Loucy (cell line): Measurements from ENCODE around the gene DRD4.

ENCODE experiments used
- H2AFZ ChIP-seq: fragments of 200-600 bp; sonication (generic); 2 replicates; pipeline ENCODE4 v1.6.0; 2016; ENCODE audit warnings: antibody characterized with exemption, mild to moderate bottlenecking, low read length, moderate library complexity
- H3F3A ChIP-seq: fragments of 200-600 bp; 2 replicates; pipeline ENCODE4 v1.6.0; 2016; ENCODE audit warnings: antibody characterized with exemption, low read depth, mild to moderate bottlenecking
- H3K27me3 ChIP-seq: fragments of 200-600 bp; sonication (generic); 2 replicates; pipeline ENCODE4 v1.6.1; 2014; ENCODE audit warnings: low read length, mild to moderate bottlenecking; ENCODE audit not compliant: insufficient read depth, poor library complexity, severe bottlenecking
- H3K36me3 ChIP-seq: fragments of 200-600 bp; sonication (generic); 2 replicates; pipeline ENCODE4 v1.6.1; 2016; ENCODE audit warnings: low read length; ENCODE audit not compliant: insufficient read depth
- H3K4me1 ChIP-seq: fragments of 200-600 bp; sonication (generic); 2 replicates; pipeline ENCODE4 v1.5.1; 2014; ENCODE audit warnings: low read length, mild to moderate bottlenecking; ENCODE audit not compliant: insufficient read depth, poor library complexity, severe bottlenecking
- H3K4me2 ChIP-seq: fragments of 200-600 bp; sonication (generic); 2 replicates; pipeline ENCODE4 v1.6.0; 2014; ENCODE audit warnings: antibody characterized with exemption, low read length, low read depth, mild to moderate bottlenecking; ENCODE audit not compliant: poor library complexity, severe bottlenecking
- H3K4me3 ChIP-seq: fragments of 200-600 bp; sonication (generic); 2 replicates; pipeline ENCODE4 v1.5.1; 2014; ENCODE audit warnings: low read length, mild to moderate bottlenecking, mixed read lengths; ENCODE audit not compliant: poor library complexity, severe bottlenecking
- H3K79me2 ChIP-seq: fragments of 200-600 bp; sonication (generic); 2 replicates; pipeline ENCODE4 v1.6.1; 2014; ENCODE audit warnings: low read length; ENCODE audit not compliant: insufficient read depth
- H3K9ac ChIP-seq: fragments of 200-600 bp; sonication (generic); 2 replicates; pipeline ENCODE4 v1.6.0; 2014; ENCODE audit warnings: mild to moderate bottlenecking, low read depth, low read length, moderate library complexity; ENCODE audit not compliant: poor library complexity, severe bottlenecking
- H3K9me2 ChIP-seq: fragments of 200-600 bp; sonication (generic); replicated peaks from 2 replicates; pipeline ENCODE4 v1.6.1; 2016; ENCODE audit warnings: low read depth, low read length, mixed read lengths
- H3K9me3 ChIP-seq: fragments of 200-600 bp; sonication (generic); 2 replicates; pipeline ENCODE4 v1.6.1; 2014; ENCODE audit warnings: mild to moderate bottlenecking, antibody characterized with exemption, low read length, low read depth; ENCODE audit not compliant: insufficient read depth
- H4K20me1 ChIP-seq: fragments of 200-600 bp; sonication (generic); 2 replicates; pipeline ENCODE4 v1.6.0; 2014; ENCODE audit warnings: antibody characterized with exemption, low read length, mild to moderate bottlenecking; ENCODE audit not compliant: insufficient read depth, poor library complexity, severe bottlenecking
- EZH2phosphoT487 ChIP-seq: fragments of 200-600 bp; IDR thresholded peaks from 2 replicates; pipeline ENCODE4 v1.6.1; 2018; ENCODE audit warnings: antibody characterized with exemption, mild to moderate bottlenecking, moderate library complexity, borderline replicate concordance
- TF ChIP-seq, protein P1 (sequence below): fragments of 200-600 bp; sonication (generic); conservative IDR thresholded peaks from 2 replicates; pipeline ENCODE4 v1.5.1; 2014; ENCODE audit warnings: mild to moderate bottlenecking, antibody characterized with exemption, low read length

The DRD4 gene

DNA sequence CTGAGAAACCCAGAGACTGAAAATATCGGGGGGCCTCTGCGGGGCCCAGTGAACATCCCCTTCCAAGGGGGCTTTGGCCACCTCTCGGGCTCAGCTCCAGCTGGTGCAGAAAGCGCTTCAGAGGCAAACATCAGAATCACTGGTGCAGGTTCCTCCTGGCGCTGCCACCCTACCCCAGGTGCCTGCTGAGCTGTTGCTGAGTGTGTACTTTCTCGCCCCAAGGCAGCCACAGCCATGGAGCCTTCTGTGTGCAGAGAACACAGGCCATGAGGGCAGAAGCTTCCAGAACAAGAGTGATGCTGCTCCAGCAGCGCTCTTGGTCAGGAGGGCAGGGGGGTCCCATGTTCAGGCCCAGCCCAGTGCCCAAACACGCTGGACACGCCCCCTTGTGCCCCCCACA lies 6.3 kb downstream of the DRD4 start:
- H3K9me3 ChIP-seq, result no peaks in the 10 kb centered on the region
- H3K9me2 ChIP-seq, result no peaks in the 10 kb centered on the region
- no peaks in the 10 kb centered on the region for H3K4me1 ChIP-seq
- H3K4me2 ChIP-seq, result no peak overlapping the region
- peaks cover 6% of the 10 kb centered on the region; the same call in 1 of the 2 replicates for H3K36me3 ChIP-seq
- H3K9ac ChIP-seq, result no peak overlapping the region
- no peaks in the 10 kb centered on the region for H3K79me2 ChIP-seq
- H2AFZ ChIP-seq, result no peak overlapping the region
- TF ChIP-seq, protein P1, sequence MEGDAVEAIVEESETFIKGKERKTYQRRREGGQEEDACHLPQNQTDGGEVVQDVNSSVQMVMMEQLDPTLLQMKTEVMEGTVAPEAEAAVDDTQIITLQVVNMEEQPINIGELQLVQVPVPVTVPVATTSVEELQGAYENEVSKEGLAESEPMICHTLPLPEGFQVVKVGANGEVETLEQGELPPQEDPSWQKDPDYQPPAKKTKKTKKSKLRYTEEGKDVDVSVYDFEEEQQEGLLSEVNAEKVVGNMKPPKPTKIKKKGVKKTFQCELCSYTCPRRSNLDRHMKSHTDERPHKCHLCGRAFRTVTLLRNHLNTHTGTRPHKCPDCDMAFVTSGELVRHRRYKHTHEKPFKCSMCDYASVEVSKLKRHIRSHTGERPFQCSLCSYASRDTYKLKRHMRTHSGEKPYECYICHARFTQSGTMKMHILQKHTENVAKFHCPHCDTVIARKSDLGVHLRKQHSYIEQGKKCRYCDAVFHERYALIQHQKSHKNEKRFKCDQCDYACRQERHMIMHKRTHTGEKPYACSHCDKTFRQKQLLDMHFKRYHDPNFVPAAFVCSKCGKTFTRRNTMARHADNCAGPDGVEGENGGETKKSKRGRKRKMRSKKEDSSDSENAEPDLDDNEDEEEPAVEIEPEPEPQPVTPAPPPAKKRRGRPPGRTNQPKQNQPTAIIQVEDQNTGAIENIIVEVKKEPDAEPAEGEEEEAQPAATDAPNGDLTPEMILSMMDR, result no peak
- TF ChIP-seq EZH2phosphoT487, result no peak
- no peaks in the 10 kb centered on the region for H3K27me3 ChIP-seq
- H3K4me3 ChIP-seq, result no peak overlapping the region
- no peaks in the 10 kb centered on the region for H3F3A ChIP-seq
- no peaks in the 10 kb centered on the region for H4K20me1 ChIP-seq

DNA sequence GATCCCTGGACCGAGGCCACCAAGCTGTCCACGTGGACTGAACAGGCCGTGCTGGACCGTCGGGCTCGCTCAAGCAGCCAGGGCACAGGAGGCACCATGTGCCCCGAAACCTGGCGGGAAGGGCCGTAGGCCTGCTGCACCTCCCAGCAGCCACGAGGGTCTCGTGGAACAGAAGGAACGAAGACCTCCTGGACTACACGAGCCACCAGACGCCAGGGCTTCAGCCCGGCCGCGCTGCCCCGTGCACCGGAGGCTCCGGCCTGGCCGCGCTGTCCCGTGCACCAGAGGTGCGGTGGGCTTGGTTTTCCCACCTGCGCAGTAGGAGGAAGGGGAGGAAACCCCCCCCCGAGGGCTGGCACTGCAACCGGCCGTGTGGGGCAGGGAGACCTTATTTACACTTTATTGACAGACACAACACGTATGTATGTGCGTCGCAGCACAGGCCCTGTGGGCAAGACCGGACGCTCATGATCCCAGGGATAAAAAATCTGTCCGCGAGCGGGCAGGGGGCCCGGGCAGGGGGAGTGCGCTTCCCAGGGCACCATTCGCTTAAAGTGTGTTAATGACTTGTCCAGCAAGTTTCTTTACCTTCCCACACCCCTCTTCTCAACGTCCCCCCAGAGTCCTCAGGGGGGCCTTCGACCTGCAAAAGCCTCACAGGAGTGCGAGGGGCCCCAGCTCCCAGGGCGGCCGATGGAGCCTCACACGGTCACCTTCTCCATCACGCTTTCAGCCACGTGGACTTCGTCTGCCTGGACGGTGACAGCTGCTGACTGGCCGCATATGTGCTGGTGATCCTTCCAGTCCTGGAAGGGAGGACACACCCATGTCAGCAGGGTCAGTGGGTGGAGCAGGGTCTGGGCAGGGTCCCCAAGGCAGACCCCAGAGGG lies 7.0 kb downstream of the DRD4 start:
- Histone ChIP-seq H3K4me2 (no peak overlapping the region), H4K20me1 (no peaks in the 10 kb centered on the region), H3K9ac (no peak overlapping the region), H3K9me2 (no peaks in the 10 kb centered on the region), H3K36me3 (peaks cover 6% of the 10 kb centered on the region; the same call in 1 of the 2 replicates), H3F3A (no peaks in the 10 kb centered on the region), H3K27me3 (no peaks in the 10 kb centered on the region), H3K9me3 (no peaks in the 10 kb centered on the region), H3K4me1 (no peaks in the 10 kb centered on the region), H3K79me2 (no peaks in the 10 kb centered on the region), H2AFZ (no peak overlapping the region), H3K4me3 (no peak overlapping the region)
- TF ChIP-seq, protein P1, result no peak
- no peak for TF ChIP-seq EZH2phosphoT487

DNA sequence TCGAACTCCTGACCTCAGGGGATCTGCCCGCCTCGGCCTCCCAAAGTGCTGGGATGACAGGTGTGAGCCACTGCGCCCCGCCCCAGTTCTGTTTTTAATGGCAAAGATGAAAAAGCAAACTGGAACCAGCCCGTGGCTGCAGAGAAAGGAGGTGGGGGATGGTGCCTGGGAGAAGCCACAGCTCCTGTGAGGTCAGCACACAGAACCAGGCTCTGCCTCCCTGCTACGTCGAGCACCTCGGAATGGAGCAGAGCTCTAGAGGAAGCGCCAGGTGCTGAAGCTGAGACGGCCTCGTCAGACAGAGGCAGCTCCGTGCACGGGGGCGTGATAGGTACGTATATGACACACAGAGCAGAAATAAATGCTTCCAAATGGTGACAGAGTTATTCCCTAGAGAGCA lies 8.5 kb downstream of the DRD4 start:
- Histone ChIP-seq H3K27me3 (no peaks in the 10 kb centered on the region), H4K20me1 (no peaks in the 10 kb centered on the region), H3K9me2 (no peaks in the 10 kb centered on the region), H3K9ac (no peak overlapping the region), H2AFZ (no peak overlapping the region), H3K4me1 (no peaks in the 10 kb centered on the region), H3K4me3 (no peak overlapping the region), H3F3A (no peaks in the 10 kb centered on the region), H3K36me3 (peaks cover 12% of the 10 kb centered on the region; the same call in 1 of the 2 replicates), H3K9me3 (no peaks in the 10 kb centered on the region), H3K4me2 (no peak overlapping the region), H3K79me2 (no peaks in the 10 kb centered on the region)
- TF ChIP-seq, protein P1, result no peak
- no peak for TF ChIP-seq EZH2phosphoT487
